Measurements from ENCODE around the gene USP22. TPM values are rescaled to one million over a fixed set of nuclear protein-coding genes. Genes with fewer than 3 reads are reported as not detected.

USP22 gene
- total and polyA plus RNA-seq, 10 donors, result 21.7 to 200 (median 156) TPM

DNA sequence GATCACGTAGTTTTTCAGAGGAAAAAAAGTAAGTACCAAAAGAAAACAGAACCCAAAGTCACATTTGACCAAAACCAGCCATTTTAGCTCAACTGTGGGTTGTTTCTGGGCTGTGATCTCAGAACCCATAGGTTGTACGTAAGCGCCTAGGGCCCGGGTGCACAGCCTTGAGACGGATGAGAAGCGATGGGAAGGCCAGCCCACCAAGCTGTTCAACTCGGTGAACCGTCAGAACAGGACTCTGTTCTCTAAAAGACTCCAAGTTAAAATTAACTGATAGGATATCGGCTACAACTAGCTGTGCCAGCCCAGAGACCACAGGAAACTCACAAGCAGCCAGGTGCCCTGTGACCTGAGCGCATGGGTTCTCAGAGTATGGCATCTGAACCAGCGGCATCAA lies 28.3 kb downstream of the USP22 start:
- no peak for DNase-seq
- Histone ChIP-seq H3K4me1 (peaks cover 0 to 22% (median 0%) of the 10 kb centered on the region in 6 donors), H3K27ac (peak overlapping the region in 1 of 8 donors; percentile 3), H3K9me3 (no peaks in the 10 kb centered on the region), H3K36me3 (peaks cover 7 to 100% (median 100%) of the 10 kb centered on the region in 6 donors), H3K27me3 (replicated peaks in 1 of 7) (no peaks in the 10 kb centered on the region), H3K4me3 (no peak overlapping the region)
- 81 to 90% (median 88%) methylated on average over 8 to 11 of the region's 11 CpGs for WGBS, 5 donors
- TF ChIP-seq CTCF (IDR thresholded peaks at IDR 0.05 in 8 of 11, conservative IDR thresholded peaks at IDR 0.05 in 3 of 11) (no peak), POLR2A (IDR thresholded peaks at IDR 0.05) (no peak), POLR2AphosphoS5 (IDR thresholded peaks at IDR 0.05) (no peak)
- intact Hi-C loops (cut with DNase I; ENCODE audit: low total_unique reads), result no loop called here

GRCh38 chr17:21013983-21014382 lies 28.8 kb downstream of the USP22 start:
- WGBS, 5 donors, result 74 to 86% (median 75%) methylated on average over 9 of the region's 9 CpGs
- H3K27ac ChIP-seq, result peak overlapping the region in 1 of 8 donors; percentile 3

DNA sequence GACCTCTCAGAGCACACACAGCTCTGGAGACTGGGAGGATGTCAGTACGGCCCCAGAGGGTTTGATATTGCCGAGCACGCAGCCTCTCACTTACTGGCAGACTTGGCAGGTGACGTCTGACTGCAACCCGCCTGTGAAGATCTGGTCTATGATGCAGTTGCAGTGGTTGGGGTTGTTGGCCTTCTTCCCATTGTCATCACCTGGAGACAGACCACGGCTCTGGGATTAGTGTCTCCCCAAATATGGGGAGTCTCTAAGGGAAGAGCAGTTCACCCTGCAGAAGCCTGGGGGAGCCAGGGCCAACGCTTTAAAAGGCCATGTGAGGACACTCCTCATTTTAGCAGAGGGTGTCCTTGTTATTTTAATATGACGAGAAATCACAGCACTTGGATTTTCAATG lies 30.1 kb downstream of the USP22 start:
- H3K36me3 ChIP-seq, result peaks cover 7 to 100% (median 100%) of the 10 kb centered on the region in 6 donors
- 86 to 95% (median 89%) methylated on average over 6 to 8 of the region's 8 CpGs for WGBS, 5 donors
- no peak overlapping the region for H3K4me3 ChIP-seq
- intact Hi-C loops (cut with DNase I; ENCODE audit: low total_unique reads), result no loop called here
- H3K9me3 ChIP-seq, result no peaks in the 10 kb centered on the region
- DNase-seq, result no peak
- TF ChIP-seq POLR2AphosphoS5 (IDR thresholded peaks at IDR 0.05) (peak in 1 of 3 donors; percentile 5), CTCF (IDR thresholded peaks at IDR 0.05 in 8 of 11, conservative IDR thresholded peaks at IDR 0.05 in 3 of 11) (no peak)
- H3K27me3 ChIP-seq (replicated peaks in 1 of 7), result no peaks in the 10 kb centered on the region
- H3K27ac ChIP-seq, result no peak overlapping the region
- H3K4me1 ChIP-seq, result peaks cover 0 to 22% (median 0%) of the 10 kb centered on the region in 6 donors

More at GRCh38 chr17:21013983-21014382, 28.8 kb downstream of the USP22 start:
- Histone ChIP-seq H3K36me3 (peaks cover 7 to 100% (median 100%) of the 10 kb centered on the region in 6 donors), H3K4me1 (peaks cover 0 to 22% (median 0%) of the 10 kb centered on the region in 6 donors), H3K27me3 (replicated peaks in 1 of 7) (no peaks in the 10 kb centered on the region), H3K9me3 (no peaks in the 10 kb centered on the region), H3K4me3 (no peak overlapping the region)
- intact Hi-C loops (cut with DNase I; ENCODE audit: low total_unique reads), result no loop called here
- TF ChIP-seq POLR2A (IDR thresholded peaks at IDR 0.05) (no peak), POLR2AphosphoS5 (IDR thresholded peaks at IDR 0.05) (peak in 1 of 3 donors; percentile 6), CTCF (IDR thresholded peaks at IDR 0.05 in 8 of 11, conservative IDR thresholded peaks at IDR 0.05 in 3 of 11) (no peak)
- no peak for DNase-seq

- H3K27me3 ChIP-seq (replicated peaks in 1 of 7), result no peaks in the 10 kb centered on the region
- H3K9me3 ChIP-seq, result no peaks in the 10 kb centered on the region
- H3K36me3 ChIP-seq, result peaks cover 4 to 100% (median 98%) of the 10 kb centered on the region in 6 donors
- intact Hi-C loops (cut with DNase I; ENCODE audit: low total_unique reads), result no loop called here
- no peak overlapping the region for H3K27ac ChIP-seq
- no peak overlapping the region for H3K4me3 ChIP-seq
- WGBS, 5 donors, result 83 to 89% (median 87%) methylated on average over 26 to 27 of the region's 27 CpGs
- TF ChIP-seq CTCF (IDR thresholded peaks at IDR 0.05 in 8 of 11, conservative IDR thresholded peaks at IDR 0.05 in 3 of 11) (no peak), POLR2A (IDR thresholded peaks at IDR 0.05) (no peak), POLR2AphosphoS5 (IDR thresholded peaks at IDR 0.05) (peak in 2 of 3 donors; percentile 41 to 71)
- peak; percentile 66 for DNase-seq
- peaks cover 0 to 27% (median 4%) of the 10 kb centered on the region in 6 donors for H3K4me1 ChIP-seq
These were observed 31.9 kb downstream of the USP22 start for GRCh38 chr17:21010705-21011596.

All from spleen (tissue), 11 donors.